HG03558 (cell line): Measurements from ENCODE around the gene LMO2.
"Not testable (repeated sequence)": the region's sequence is repeated elsewhere in the genome, so short reads cannot be mapped to it uniquely, and the experiment has no call there.

Experiments
- ATAC-seq: cut with Tn5 transposase; IDR thresholded peaks from one replicate; pipeline ENCODE4 v1.9.1; 2021; ENCODE audit warnings: moderate number of reproducible peaks; ENCODE audit not compliant: unreplicated experiment; ENCODE audit errors: extremely low read depth

Gene LMO2

GRCh38 chr11:33866936-33867335, 24.9 kb downstream of the LMO2 start:
- ATAC-seq, result no peak

- ATAC-seq, result no peak
Measured at GRCh38 chr11:33864479-33864878, 27.4 kb downstream of the LMO2 start.

- no peak for ATAC-seq
Measured at GRCh38 chr11:33863418-33864172, 28.3 kb downstream of the LMO2 start.

GRCh38 chr11:33861941-33862589, 29.8 kb downstream of the LMO2 start:
- no peak for ATAC-seq

GRCh38 chr11:33861386-33861785, 30.5 kb downstream of the LMO2 start:
- no peak for ATAC-seq

GRCh38 chr11:33860926-33861325, 30.9 kb downstream of the LMO2 start:
- ATAC-seq, result no peak

- no peak for ATAC-seq
Measured at GRCh38 chr11:33859306-33859705, 32.6 kb downstream of the LMO2 start.

- ATAC-seq, result no peak
Measured at GRCh38 chr11:33857933-33858371, 33.9 kb downstream of the LMO2 start.

- no peak for ATAC-seq
Measured at GRCh38 chr11:33855500-33855899, 36.4 kb downstream of the LMO2 start.

GRCh38 chr11:33848717-33849390, 43.0 kb downstream of the LMO2 start:
- no peak for ATAC-seq

GRCh38 chr11:33847251-33847650, 44.6 kb downstream of the LMO2 start:
- ATAC-seq, result no peak

- ATAC-seq, result no peak
Measured at GRCh38 chr11:33844236-33844635, 47.6 kb downstream of the LMO2 start.

GRCh38 chr11:33843018-33843417, 48.9 kb downstream of the LMO2 start:
- ATAC-seq, result no peak

- no peak for ATAC-seq
Measured at GRCh38 chr11:33842236-33842915, 49.5 kb downstream of the LMO2 start.

GRCh38 chr11:33838234-33838633, 53.6 kb downstream of the LMO2 start:
- ATAC-seq, result not testable (repeated sequence)

GRCh38 chr11:33837334-33837733, 54.5 kb downstream of the LMO2 start:
- not testable (repeated sequence) for ATAC-seq

- no peak for ATAC-seq
Measured at GRCh38 chr11:33835143-33835878, 56.6 kb downstream of the LMO2 start.

- no peak for ATAC-seq
Measured at GRCh38 chr11:33832676-33833075, 59.2 kb downstream of the LMO2 start.

GRCh38 chr11:33830903-33831648, 60.8 kb downstream of the LMO2 start:
- no peak for ATAC-seq
